ENCODE results near the gene ITPK1.

DNA sequence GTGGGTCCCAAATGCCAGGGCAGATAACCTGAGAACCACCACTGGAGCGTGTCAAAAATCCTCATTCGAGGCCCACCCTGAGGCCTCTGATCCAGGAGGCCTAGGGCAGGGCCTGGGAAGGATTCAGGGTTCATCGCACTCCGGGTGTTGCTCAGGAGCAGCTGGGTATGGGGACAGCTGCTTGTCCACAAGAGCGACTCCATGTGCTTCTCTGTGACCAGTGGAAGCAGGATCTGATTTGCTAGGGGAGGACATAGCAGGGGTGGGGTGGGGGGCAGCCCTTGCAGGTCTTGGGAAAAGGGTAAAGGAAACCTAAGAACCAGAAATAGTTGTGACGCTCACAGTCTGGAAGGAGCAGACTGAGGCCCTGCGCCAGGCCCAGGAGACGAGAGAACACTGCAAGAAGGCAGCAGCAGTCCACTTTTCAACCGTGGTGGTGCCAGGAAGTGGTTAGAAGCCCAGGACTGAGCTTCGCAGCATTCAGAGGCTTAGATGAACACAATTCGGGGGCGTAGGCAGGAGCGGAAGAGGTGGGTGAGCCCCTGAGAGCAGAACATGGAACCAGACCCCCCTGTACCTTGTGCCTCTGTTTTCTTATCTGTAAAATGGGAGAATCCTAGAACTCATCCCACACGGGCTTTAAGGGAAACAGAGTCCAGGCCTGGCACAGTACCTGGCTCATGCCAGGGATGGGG, 33.7 kb downstream of the ITPK1 start:
- TF ChIP-seq EZH2 (IDR thresholded peaks at IDR 0.05; ENCODE audit: insufficient read depth, poor library complexity, severe bottlenecking) (no peak), EZH2phosphoT487 (IDR thresholded peaks at IDR 0.05; ENCODE audit: insufficient read depth, low read depth) (no peak)

All from GM23248 (cell line).